A549 (cell line): ENCODE results near the gene ASAP2.

Source experiments
- CEBPB ChIP-seq, 2 experiments: fragments of >200 bp in 1 of 2; sonication (Bioruptor Twin) in 1 of 2; formaldehyde crosslinking in 1 of 2; IDR thresholded peaks; 2 replicates each; pipeline ENCODE4 v1.6.1; 2012 to 2016
- CHD2 ChIP-seq: fragments of 150-350 bp; IDR thresholded peaks from 2 replicates; pipeline ENCODE4 v1.6.1; 2014; ENCODE audit warnings: low read length; ENCODE audit not compliant: partially characterized antibody
- CTCF ChIP-seq: fragments of >200 bp; sonication (Bioruptor Twin); formaldehyde crosslinking; IDR thresholded peaks from 3 replicates; pipeline ENCODE4 v1.5.1; 2016
- EP300 ChIP-seq, 2 experiments: fragments of >200 bp; sonication (Bioruptor Twin); formaldehyde crosslinking; IDR thresholded peaks; 2 replicates in 1 of 2; 3 replicates in 1 of 2; pipeline ENCODE4 v1.6.1; 2016 to 2017
- ESRRA ChIP-seq: fragments of 150-350 bp; IDR thresholded peaks from 2 replicates; pipeline ENCODE4 v1.6.1; 2014; ENCODE audit warnings: mild to moderate bottlenecking, low read length, borderline replicate concordance
- HMGXB4 ChIP-seq: fragments of 250-450 bp; sonication (Bioruptor Pico); IDR thresholded peaks from 2 replicates; pipeline ENCODE4 v1.5.0; 2021; ENCODE audit warnings: mild to moderate bottlenecking, moderate library complexity, borderline replicate concordance
- KDM1A ChIP-seq: fragments of 200-600 bp; sonication (generic); IDR thresholded peaks from 2 replicates; pipeline ENCODE4 v1.6.1; 2016; ENCODE audit warnings: low read depth, mild to moderate bottlenecking
- MAX ChIP-seq: IDR thresholded peaks from 2 replicates; pipeline ENCODE4 v1.6.1; 2012
- MAZ ChIP-seq: fragments of 150-350 bp; IDR thresholded peaks from 2 replicates; pipeline ENCODE4 v1.6.1; 2014; ENCODE audit warnings: antibody characterized with exemption, low read depth, low read length, borderline replicate concordance
- NR3C1 ChIP-seq: fragments of >200 bp; sonication (Bioruptor Twin); formaldehyde crosslinking; IDR thresholded peaks from 3 replicates; pipeline ENCODE4 v1.6.1; 2017
- PBX3 ChIP-seq: IDR thresholded peaks from 2 replicates; pipeline ENCODE4 v1.6.1; 2012
- POLR2A ChIP-seq: IDR thresholded peaks from 2 replicates; pipeline ENCODE4 v1.6.1; 2012; ENCODE audit warnings: mild to moderate bottlenecking, low read length
- RFX5 ChIP-seq: fragments of 450-650 bp; IDR thresholded peaks from 2 replicates; pipeline ENCODE4 v1.7.1; 2014; ENCODE audit warnings: antibody characterized with exemption, mild to moderate bottlenecking, moderate library complexity

- TF ChIP-seq EP300 (IDR thresholded peaks at IDR 0.05) (no peak), RFX5 (no peak), POLR2A (no peak), MAX (no peak), MAZ (no peak), ESRRA (no peak), CTCF (no peak), CEBPB (IDR thresholded peaks at IDR 0.05) (no peak), KDM1A (no peak), PBX3 (no peak), CHD2 (no peak), HMGXB4 (CRISPR knock-in tag) (no peak), NR3C1 (no peak)
Observed at GRCh38 chr2:9213477-9214051, 7.0 kb downstream of the ASAP2 start.
